Left lung (tissue), 10 donors: ENCODE data around the gene FGD3. TPM values are rescaled to one million over a fixed set of nuclear protein-coding genes. Genes with fewer than 3 reads are reported as not detected.

Experiments
- ATAC-seq: fragments of 200-7000 bp; cut with Tn5 transposase; one replicate; pipeline ENCODE4 v1.9.1; 2020; ENCODE audit warnings: moderate library complexity
- DNase-seq, 4 donors: peaks; one replicate each; pipeline ENCODE4 v3.0.0-alpha.2; 2013 to 2020
- H3K27ac ChIP-seq, 2 donors: fragments of 200-600 bp; sonication (generic) in 1 of 2; one replicate each; pipeline versions ENCODE4 v1.5.0 to v1.8.0; 2020 to 2021
- H3K27me3 ChIP-seq, 2 donors: fragments of 200-600 bp; sonication (generic) in 1 of 2; one replicate each; pipeline versions ENCODE4 v1.5.0 to v1.8.0; 2020 to 2021
- H3K36me3 ChIP-seq, 2 donors: fragments of 200-600 bp; sonication (generic) in 1 of 2; one replicate each; pipeline versions ENCODE4 v1.5.0 to v1.8.0; 2020 to 2021
- H3K4me1 ChIP-seq, 2 donors: fragments of 200-600 bp; one replicate each; pipeline ENCODE4 v1.8.0; 2021
- H3K4me3 ChIP-seq, 2 donors: fragments of 200-600 bp; sonication (generic) in 1 of 2; one replicate each; pipeline versions ENCODE4 v1.5.0 to v1.8.0; 2020 to 2021; ENCODE audit warnings: mild to moderate bottlenecking in 1 of 2
- H3K9me3 ChIP-seq, 2 donors: fragments of 200-600 bp; sonication (generic) in 1 of 2; one replicate each; pipeline versions ENCODE4 v1.5.0 to v1.8.0; 2020 to 2021
- intact Hi-C, 2 donors: fragments of 100-400 bp; cut with DNase I; formaldehyde crosslinking; loops; one replicate each; pipeline versions ENCODE4 v1.11.2 to v1.14.2; 2022
- polyA plus RNA-seq, 6 donors: library from polyadenylated mRNA; unstranded; fragments of 120-200 nt; gene quantifications; one replicate each; pipeline ENCODE4 v1.2.1, GENCODE V29; 2013; ENCODE audit not compliant: insufficient read length in 6 of 6
- total RNA-seq, 2 donors: library from RNA; stranded (reverse); fragmentation: NEBNext Ultra II Directional; extraction: Animal tissue kit (Norgen Biotek cat#: 25700); gene quantifications; one replicate each; pipeline ENCODE4 v1.2.1, GENCODE V29; 2021
- TF ChIP-seq, protein P1 (sequence below), 2 donors: fragments of 200-600 bp; sonication (generic) in 1 of 2; IDR thresholded peaks; one replicate each; pipeline versions ENCODE4 v1.5.0 to v1.8.0; 2021; ENCODE audit warnings: antibody characterized with exemption in 2 of 2
- donor health status: DM: no; HTN: yes; CAD: no.
- donor health status: DM: no; HTN: no; CAD: no.

The FGD3 gene
- total and polyA plus RNA-seq, 8 donors = 4.2 to 29.9 (median 7.8) TPM

DNA sequence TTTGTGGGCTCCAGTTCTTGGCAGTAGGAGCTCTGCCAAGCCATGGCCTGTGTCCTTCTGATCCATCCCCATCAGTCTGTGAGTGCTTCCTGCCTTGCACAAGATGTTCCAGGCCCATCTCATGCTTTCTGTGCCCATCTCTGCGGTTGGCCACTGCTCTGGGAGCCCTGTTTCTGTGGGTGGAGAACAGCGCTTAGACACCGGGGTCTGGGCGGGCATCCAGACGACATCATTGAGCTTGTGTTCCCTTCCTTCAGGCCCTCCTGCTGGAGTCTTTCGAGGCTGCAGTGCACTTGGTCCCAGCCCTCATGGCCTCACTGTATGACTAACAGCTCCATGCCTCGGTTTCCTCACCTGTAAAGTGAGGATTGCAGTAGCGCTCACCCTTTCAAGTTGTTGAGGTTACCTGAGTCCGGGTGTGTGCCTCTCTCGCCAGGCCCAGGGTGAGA, 133.8 kb downstream of the FGD3 start:
- Histone ChIP-seq H3K36me3 (peaks cover 0 to 25% of the 10 kb centered on the region in 2 donors), H3K4me1 (peaks cover 12 to 15% of the 10 kb centered on the region in 2 donors), H3K9me3 (no peaks in the 10 kb centered on the region), H3K27ac (no peak overlapping the region), H3K4me3 (no peak overlapping the region), H3K27me3 (no peaks in the 10 kb centered on the region)
- TF ChIP-seq, protein P1, sequence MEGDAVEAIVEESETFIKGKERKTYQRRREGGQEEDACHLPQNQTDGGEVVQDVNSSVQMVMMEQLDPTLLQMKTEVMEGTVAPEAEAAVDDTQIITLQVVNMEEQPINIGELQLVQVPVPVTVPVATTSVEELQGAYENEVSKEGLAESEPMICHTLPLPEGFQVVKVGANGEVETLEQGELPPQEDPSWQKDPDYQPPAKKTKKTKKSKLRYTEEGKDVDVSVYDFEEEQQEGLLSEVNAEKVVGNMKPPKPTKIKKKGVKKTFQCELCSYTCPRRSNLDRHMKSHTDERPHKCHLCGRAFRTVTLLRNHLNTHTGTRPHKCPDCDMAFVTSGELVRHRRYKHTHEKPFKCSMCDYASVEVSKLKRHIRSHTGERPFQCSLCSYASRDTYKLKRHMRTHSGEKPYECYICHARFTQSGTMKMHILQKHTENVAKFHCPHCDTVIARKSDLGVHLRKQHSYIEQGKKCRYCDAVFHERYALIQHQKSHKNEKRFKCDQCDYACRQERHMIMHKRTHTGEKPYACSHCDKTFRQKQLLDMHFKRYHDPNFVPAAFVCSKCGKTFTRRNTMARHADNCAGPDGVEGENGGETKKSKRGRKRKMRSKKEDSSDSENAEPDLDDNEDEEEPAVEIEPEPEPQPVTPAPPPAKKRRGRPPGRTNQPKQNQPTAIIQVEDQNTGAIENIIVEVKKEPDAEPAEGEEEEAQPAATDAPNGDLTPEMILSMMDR (IDR thresholded peaks at IDR 0.05) = no peak
- ATAC-seq = no peak
- peak in 1 of 4 donors; percentile 24 for DNase-seq
- intact Hi-C loops = no loop called here

DNA sequence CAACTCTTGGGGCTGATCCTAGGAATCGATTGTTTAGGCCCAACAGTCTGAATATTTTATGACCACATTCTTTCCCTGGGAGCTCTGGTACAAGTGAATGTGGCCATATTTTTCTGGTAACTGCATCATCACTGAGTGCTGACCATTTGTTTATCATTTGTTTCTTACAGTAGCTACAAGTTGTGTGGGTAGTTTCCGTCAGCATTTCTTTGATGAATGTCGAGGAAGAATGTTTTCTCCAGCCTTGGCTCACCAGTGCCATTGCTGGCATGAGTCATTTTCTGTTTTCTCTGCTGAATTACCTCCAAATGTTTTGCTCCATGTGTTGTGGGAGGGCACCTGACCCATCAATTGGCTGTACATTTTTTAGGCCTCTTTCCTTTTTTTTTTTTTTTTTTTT, 134.6 kb downstream of the FGD3 start:
- peak in 1 of 4 donors; percentile 8 for DNase-seq
- Histone ChIP-seq H3K4me1 (peaks cover 12 to 15% of the 10 kb centered on the region in 2 donors), H3K27me3 (no peaks in the 10 kb centered on the region), H3K27ac (no peak overlapping the region), H3K9me3 (no peaks in the 10 kb centered on the region), H3K4me3 (no peak overlapping the region), H3K36me3 (peaks cover 0 to 25% of the 10 kb centered on the region in 2 donors)
- TF ChIP-seq, protein P1 (IDR thresholded peaks at IDR 0.05) = no peak
- no peak for ATAC-seq
- intact Hi-C loops = no loop called here

DNA sequence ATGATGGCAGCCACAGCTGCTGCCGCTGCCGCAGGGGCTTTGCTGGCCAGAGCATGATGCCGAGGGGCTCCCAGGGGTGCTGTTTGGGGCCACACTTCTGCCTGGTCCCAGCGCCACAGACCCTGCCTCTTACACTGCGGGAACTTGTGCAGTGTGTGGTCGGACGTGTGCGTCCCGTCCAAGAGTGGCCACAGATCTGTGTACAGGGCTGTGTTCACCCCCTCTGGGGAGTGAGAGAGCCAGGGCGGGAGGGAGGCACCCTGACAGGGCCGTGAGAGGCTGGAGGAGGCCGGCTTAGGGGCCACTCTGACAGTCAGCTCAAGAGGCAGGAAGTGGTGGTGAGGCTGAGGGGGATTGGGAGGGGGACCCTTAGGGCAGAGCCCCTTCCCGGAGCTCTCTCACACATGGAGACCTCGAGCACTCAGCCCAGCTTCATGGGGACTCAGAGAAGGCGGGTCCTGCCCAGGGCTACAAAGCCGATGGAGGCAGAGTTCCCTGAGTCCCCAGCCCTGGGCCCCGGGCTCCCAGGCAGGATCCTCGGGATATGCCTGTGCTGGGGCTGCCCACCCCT, 135.6 kb downstream of the FGD3 start:
- intact Hi-C loops = no loop called here

DNA sequence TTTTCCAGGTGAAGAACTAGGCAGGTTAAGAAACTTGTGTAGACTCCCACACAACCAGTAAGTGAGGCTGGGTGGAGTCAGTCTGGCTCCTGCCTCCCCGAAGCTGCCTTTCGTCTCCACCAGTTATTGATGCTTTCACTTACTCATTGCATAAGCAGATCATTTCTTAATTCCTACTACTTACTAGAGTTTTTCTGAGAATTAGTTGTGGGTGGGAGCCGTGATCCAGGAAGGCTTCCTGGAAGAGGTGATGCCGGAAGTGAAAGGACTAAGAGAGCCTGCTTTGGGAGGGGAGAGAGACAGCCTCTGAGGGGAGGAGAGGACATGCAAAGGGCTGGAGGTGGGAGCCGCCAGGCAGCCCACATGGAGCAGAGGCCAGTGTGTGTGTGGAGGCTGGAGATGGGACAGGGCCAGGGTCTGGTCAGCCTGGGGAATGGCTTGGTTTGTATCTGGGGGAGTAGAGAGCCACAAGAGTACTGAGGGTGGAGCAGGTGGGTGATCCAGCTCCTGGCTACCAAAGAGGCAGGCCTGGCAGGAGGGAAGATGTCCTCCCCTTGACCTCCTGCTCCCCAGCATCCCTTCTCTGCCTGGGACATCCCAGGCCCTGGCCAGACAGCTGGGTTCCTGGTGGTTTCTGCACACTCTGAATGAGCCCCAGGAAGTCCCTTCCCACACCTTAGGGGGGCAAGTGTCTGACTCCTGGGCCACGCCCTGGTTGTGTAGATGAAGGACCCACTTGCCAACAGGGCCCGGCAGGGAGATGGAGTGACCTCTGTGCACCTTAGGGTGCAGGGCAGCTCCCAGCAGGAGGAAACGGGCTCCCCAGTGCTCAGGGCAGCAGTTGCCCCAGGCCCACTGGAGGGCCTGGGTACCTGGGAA, 136.5 kb downstream of the FGD3 start:
- peak; percentile 59 for ATAC-seq
- Histone ChIP-seq H3K4me3 (no peak overlapping the region), H3K9me3 (no peaks in the 10 kb centered on the region), H3K27ac (no peak overlapping the region), H3K27me3 (no peaks in the 10 kb centered on the region), H3K4me1 (peaks cover 12 to 15% of the 10 kb centered on the region in 2 donors), H3K36me3 (peaks cover 0 to 14% of the 10 kb centered on the region in 2 donors)
- peak in 1 of 4 donors; percentile 35 for DNase-seq
- intact Hi-C loops = no loop called here
- TF ChIP-seq, protein P1 (IDR thresholded peaks at IDR 0.05) = no peak

More for the DNA sequence above, 135.6 kb downstream of the FGD3 start:
- TF ChIP-seq, protein P1 (IDR thresholded peaks at IDR 0.05) = no peak
- Histone ChIP-seq H3K27me3 (no peaks in the 10 kb centered on the region), H3K36me3 (peaks cover 0 to 20% of the 10 kb centered on the region in 2 donors), H3K27ac (no peak overlapping the region), H3K9me3 (no peaks in the 10 kb centered on the region), H3K4me1 (peaks cover 12 to 15% of the 10 kb centered on the region in 2 donors), H3K4me3 (no peak overlapping the region)
- peak; percentile 60 for ATAC-seq
- peak in 3 of 4 donors; percentile 30 to 73 (median 30) for DNase-seq

DNA sequence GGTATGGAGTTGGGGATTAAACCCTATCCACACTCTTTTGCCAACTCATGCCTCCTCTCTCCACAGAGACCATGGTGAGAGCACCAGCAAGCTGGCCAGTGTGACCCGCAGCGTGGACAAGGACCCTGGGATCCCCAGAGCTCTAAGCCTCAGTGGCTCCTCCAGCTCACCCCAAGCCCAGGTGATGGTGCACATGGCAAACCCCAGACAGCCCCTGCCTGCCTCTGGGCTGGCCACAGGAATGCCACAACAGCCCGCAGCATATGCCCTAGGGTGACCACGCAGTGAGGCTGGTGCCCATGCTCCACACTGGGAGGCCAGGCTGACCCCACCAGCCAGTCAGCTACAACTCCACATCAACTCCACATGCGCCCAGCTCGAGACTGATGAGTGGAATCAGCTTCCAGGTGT, 137.2 kb downstream of the FGD3 start:
- H3K4me1 ChIP-seq = peaks cover 12 to 15% of the 10 kb centered on the region in 2 donors
- no peak overlapping the region for H3K27ac ChIP-seq
- H3K4me3 ChIP-seq = no peak overlapping the region
- H3K9me3 ChIP-seq = no peaks in the 10 kb centered on the region
- ATAC-seq (no peak), DNase-seq (peak in 1 of 4 donors; percentile 27)
- intact Hi-C loops = no loop called here
- H3K36me3 ChIP-seq = peaks cover 0 to 8% of the 10 kb centered on the region in 2 donors
- H3K27me3 ChIP-seq = no peaks in the 10 kb centered on the region
- TF ChIP-seq, protein P1 (IDR thresholded peaks at IDR 0.05) = no peak
